ENCODE results near the gene KCTD18. TPM values are rescaled to one million over a fixed set of nuclear protein-coding genes. Genes with fewer than 3 reads are reported as not detected.

Gene KCTD18
- total RNA-seq, 1 experiment from 2014 or later, result 31.5 TPM

DNA sequence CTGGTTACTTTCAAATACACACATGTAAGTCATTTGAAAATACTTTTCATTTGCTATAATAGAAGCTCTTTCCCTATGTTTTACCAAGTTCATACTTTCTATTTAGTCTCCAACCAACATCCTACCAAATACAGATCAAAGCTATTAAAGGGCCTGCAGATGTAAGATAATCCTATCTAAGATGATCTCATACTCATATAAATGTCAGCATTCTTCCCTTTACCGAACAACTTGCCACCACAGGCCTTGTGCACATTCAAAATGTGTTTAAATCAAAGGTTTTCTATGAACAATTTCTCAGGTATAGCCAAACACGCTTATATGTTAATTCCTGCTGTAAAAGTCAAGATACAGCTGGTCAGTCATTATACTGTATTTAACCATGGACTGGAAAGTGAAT, 23.3 kb downstream of the KCTD18 start:
- no peak for DNase-seq (ENCODE audit: low spot score)

DNA sequence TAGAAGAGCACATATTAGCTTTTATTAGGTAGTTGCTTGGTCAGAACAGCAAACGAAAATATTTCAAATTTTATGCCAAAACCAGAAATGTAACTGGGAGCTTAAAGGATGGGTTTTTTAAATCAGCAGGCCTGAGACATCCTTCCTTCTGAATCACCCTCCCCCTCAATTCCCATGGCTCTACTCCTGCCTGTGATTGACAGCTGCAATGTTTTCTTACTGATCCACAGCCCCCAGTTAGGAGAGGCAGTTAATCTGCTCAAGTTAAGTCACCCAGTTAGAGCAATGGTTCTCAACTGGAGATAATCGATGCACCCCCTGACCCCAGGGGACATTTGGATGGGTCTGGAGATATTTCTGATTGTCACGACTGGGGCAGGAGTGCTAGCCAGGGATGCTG, 24.9 kb downstream of the KCTD18 start:
- DNase-seq (ENCODE audit: low spot score), result no peak

DNA sequence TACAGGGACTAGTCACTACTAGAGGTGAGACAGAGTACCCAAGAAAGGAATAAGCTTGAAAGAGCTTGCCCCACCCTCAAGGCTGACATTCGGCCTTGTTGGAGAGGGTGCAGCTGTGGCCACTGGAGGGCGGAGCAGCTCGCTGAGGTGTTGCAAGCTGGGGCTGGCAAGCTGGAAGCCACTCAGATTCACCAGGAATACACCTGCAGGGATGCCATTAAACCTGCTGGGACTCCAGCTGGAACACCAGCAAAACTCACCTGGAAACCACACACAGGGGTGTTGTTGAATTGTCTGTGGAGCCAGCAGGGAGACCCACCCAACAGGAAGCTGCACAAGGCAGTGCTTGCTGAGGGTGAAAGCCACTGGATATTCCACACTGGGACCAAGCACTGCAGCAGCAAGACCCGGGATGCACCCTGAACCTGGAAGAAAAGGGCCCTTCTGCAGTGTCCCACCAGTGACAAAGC, 26.1 kb downstream of the KCTD18 start:
- peak; percentile 19 for DNase-seq (ENCODE audit: low spot score)

- DNase-seq (ENCODE audit: low spot score), result no peak
Measured at GRCh38 chr2:200482194-200482593, 27.7 kb downstream of the KCTD18 start.

- DNase-seq (ENCODE audit: low spot score), result no peak
Measured at GRCh38 chr2:200479692-200480265, 30.1 kb downstream of the KCTD18 start.

DNA sequence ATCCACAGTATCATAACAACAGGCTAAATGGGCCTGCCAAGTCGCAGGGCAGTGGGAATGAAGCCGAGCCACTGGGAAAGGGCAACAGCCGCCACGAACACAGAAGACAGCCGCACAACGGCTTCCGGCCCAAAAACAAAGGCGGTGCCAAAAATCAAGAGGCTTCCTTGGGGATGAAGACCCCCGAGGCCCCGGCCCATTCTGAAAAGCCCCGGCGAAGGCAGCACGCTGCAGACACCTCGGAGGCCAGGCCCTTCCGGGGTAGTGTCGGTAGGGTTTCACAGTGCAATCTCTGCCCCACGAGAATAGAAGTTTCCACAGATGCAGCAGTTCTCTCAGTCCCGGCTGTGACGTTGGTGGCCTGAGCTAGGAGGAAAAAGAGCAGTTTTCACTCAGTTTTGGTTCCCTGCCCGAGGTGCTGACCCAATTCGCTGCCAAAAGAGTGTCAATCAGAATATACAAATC, 32.2 kb downstream of the KCTD18 start:
- DNase-seq (ENCODE audit: low spot score), result no peak

GRCh38 chr2:200476836-200477235, 33.0 kb downstream of the KCTD18 start:
- no peak for DNase-seq (ENCODE audit: low spot score)

- no peak for DNase-seq (ENCODE audit: low spot score)
Measured at GRCh38 chr2:200475795-200476194, 34.1 kb downstream of the KCTD18 start.

GRCh38 chr2:200472853-200473464, 36.9 kb downstream of the KCTD18 start:
- no peak for DNase-seq (ENCODE audit: low spot score)

DNA sequence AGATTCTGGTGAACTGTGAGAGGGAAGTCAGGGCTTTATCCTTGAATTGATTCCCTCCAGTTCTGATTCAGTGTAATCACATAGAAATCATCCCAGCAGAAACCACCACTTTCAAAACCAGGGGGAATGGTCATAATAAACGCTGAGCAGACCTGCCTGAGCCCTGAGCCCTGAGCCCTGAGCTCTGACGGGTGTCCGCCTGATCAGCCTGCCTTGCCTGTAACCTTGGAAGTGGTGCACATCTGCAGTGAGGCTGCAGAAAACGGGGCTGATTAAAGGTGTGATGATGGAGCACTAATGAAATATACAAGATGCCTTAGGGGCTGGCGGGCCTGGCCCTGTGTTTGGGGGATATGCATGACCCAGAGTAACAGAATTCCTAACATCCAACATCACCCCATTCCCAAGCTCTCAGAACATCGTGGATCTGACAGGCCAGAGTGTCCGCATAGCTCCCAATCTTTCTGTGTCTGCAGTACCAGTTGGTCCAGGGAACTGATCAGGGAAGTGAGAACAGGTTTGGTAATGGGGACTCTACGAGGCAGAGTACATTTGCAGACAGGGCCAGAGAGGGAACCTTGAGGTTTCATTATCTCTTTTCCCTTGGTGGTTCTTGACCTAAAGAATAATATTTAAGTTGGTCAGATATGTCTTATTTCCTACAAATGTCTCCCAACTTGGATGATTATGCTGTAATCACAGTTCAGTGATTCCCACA, 37.8 kb downstream of the KCTD18 start:
- DNase-seq (ENCODE audit: low spot score), result no peak

- peak; percentile 33 for DNase-seq (ENCODE audit: low spot score)
Measured at GRCh38 chr2:200471324-200471848, 38.5 kb downstream of the KCTD18 start.

GRCh38 chr2:200470230-200470629, 39.6 kb downstream of the KCTD18 start:
- DNase-seq (ENCODE audit: low spot score), result no peak

GRCh38 chr2:200469708-200470211, 40.1 kb downstream of the KCTD18 start:
- no peak for DNase-seq (ENCODE audit: low spot score)

DNA sequence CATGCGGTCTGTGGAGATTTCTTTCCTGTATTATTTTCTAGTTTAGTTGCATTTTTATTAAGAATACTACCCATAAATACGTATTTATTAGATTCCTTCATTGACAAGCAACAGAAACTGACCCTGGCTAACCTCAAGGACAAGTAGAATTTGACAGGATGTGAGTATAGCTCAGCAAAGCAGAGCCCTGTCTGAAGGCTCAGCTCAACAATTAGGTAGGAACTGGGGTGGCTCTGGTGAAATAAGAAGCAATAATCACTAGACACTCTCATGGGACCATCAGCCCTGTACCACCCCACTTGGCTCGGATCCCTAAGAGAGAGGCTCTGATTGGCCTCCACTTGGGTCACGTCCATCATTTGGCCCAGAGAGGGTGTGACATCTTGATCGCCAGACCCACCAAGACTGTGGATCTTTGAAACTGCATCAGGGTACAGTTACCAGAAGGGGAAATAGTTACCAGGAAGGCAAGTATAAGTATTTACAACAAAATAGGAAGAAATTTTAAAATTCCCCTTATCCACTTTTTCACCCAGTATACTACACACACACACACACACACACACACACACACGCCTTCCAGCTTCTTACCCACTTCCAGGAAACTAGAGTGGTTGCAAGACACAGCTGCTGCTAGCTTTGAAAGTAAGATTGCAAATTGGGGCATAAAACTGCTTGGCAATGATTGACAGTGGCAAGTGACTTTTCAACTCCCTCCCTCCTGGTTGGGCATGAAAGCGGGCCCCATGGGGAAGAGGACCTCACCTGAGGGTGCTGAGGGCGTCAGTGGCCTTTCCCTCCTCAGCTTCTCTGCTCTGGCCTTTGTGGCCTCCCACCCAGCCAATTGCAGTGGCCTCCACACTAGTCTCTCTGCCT, 41.8 kb downstream of the KCTD18 start:
- DNase-seq (ENCODE audit: low spot score), result no peak

DNA sequence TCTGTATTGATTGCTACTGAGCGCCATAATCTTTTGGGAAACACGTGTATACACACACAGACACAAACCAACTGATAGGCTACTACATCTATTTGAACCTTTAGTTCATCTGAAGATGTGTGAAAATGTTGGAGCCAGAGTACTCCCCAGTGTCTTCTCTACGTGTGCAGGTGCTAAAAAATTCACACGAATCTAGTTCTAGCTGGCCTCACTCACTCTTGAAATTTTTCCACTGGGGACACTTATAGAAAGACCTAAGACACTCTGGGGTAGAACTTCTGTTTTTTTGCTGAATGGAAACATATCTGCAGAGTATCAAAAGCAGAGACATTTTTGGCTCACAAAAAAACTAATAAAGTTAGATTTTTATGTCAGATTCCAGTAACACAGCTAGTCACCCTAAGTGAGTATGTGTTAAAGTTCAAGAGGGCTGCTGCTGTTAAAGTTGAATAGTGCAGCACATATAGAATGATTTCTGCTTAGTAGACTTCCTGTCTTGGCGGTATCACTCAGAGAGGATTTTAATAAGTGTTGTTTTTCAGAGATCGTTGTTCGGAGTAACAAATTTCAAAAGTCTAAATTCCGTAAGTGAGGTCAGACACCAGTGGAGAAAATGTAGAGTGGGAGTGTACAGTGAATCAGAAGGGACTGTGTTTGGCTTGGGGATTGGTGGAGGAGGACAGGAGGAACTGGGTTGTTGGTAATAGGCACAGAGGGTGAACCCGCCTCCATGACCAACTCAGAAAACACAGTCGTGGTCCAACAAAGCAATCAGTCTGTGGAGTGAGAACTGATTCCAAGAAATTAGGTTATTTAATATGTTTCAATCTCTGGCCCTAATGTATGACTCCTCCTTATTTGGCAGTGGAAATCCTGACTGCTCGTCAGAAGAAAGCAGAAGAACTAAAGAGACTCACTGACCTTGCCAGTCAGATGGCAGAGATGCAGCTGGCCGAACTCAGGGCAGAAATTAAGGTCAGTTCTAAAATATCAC, 43.1 kb downstream of the KCTD18 start:
- no peak for DNase-seq (ENCODE audit: low spot score)

GRCh38 chr2:200463452-200463851, 46.4 kb downstream of the KCTD18 start:
- no peak for DNase-seq (ENCODE audit: low spot score)

- no peak for DNase-seq (ENCODE audit: low spot score)
Measured at GRCh38 chr2:200461846-200462710, 47.8 kb downstream of the KCTD18 start.

DNA sequence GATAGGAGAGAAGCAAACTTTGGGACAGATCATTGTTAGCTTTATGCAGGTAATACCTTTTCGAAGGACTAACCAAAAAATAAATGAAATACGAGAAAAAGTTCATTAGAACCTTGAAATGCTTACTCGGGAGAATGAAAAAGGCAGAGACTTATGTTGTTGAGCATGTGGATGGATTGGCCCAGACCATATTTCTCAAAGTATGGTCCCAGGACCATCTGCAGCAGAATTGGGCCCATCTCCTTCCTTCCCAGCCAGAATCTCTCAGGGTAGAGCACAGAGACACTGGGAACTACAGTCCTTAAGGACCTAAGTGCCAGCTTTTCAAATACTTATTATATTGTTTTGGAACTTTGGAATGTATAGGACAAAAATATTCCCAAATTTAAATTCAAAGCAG, 50.8 kb downstream of the KCTD18 start:
- DNase-seq (ENCODE audit: low spot score), result no peak

DNA sequence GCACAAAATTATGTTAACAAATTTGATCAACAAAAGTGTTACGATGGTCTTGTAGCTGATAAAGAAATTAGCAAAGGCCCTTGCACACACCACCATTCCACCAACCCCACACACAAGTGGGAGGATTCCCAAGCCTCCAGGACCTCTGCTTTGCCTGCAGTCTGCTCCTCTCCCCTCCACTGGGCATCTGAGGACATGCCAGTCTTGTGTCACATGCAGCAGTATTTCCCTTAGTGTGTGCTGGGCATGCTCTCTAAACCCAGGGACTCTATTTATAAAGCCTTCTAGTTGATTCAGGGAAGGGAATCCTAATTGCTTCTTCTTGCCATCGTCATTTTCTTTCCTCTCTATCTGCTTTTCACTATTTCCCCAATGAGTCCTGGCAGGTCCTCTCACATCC, 53.3 kb downstream of the KCTD18 start:
- no peak for DNase-seq (ENCODE audit: low spot score)
